ENCODE measurements around the gene SETSIP. TPM values are rescaled to one million over a fixed set of nuclear protein-coding genes. Genes with fewer than 3 reads are reported as not detected.

Gene SETSIP
- total and polyA plus RNA-seq, 2 of the 8 experiments (the other 6 are each of a cell fraction or from before 2014, with no cell fraction given) = 0.14 TPM; not detected in 1

DNA sequence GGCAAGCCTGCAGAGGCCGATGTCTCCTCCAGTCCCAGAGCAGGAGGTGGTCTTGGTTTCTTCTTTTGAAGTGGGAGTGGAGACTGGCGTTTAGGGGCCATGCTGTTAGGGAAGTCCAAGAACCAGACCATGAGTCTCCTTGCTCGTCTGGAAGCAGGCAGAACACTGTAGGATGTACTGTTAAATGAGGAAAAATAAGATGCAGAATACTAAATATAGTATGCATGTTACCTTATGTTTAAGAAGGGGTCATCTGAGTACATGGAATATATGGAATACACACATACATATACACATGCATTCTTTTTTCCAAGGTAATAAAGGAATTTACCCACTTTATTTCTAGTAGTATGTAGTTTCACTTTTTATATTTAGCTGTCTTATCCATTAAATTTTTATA lies at the start of gene SETSIP (continued):
- TF ChIP-seq ZNF274 (IDR thresholded peaks at IDR 0.05; ENCODE audit: borderline replicate concordance, extremely low read depth, low read length) = no peak
- TF ChIP-seq RXRA (IDR thresholded peaks at IDR 0.05; ENCODE audit: insufficient read depth, low read depth, low read length) = no peak
- TF ChIP-seq ATF3 (IDR thresholded peaks at IDR 0.05; ENCODE audit: insufficient read depth, low read depth, low read length) = no peak
- TF ChIP-seq TBP (IDR thresholded peaks at IDR 0.05; ENCODE audit: low read depth, low read length) = no peak
- no peak for TF ChIP-seq SRF (IDR thresholded peaks at IDR 0.05; ENCODE audit: low read depth, low read length)

Data from H1 (cell line).